ENCODE results near the gene MUL1. TPM values are rescaled to one million over a fixed set of nuclear protein-coding genes. Genes with fewer than 3 reads are reported as not detected.
A peak's percentile ranks its signal among the peaks of the same experiment; 100 is the strongest.

Gene MUL1
- total RNA-seq, 3 donors from 2014 or later (not counting 1 experiment from before 2014, with no cell fraction given) = 21.0 to 29.5 (median 28.8) TPM

DNA sequence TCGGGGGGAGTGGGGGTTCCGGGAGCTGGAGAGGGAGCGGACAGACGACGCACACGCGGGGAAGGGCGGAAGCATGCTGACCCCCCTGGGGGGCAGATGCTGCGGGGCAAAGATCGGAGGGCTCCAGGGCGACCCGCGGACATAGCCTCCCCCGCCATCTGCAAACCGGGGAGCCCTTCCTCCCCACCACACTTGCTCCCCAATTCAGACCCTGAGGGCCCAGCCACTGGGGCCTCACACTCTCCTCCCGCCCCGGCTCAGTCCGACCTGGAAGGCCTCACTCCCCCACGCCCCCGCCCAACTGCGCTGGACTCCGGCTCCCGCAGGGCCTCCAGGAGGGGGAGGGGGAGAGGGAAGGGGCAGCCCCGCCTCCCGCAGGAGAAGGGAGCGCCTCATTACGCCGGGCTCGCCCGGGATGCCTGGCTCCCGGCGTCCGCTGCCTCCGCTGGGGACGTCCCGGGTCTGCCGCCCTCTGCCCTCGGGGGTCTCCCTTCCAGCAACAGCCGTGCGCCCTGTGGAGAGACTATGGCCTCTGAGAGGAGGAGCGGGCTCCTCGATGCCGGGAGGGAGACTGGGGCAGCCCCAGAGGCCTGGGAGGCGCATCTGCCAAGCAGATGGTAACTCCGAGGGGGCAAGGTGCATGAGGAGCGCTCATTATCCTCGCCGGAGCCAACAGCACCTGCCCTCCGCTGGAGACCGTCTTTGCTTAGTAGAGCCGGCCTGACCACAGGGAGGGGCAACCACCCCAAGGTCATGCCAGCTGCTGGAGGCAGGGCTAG is 21.3 kb downstream of the MUL1 start:
- no peaks in the 10 kb centered on the region for H3K36me3 Mint-ChIP-seq
- 5% methylated on average over 48 of the region's 51 CpGs for WGBS (ENCODE audit: insufficient coverage)
- H3K9me3 ChIP-seq (ENCODE audit: control insufficient read depth, insufficient read depth, low read length) = no peaks in the 10 kb centered on the region
- H3K4me1 Mint-ChIP-seq = peaks cover 0 to 14% of the 10 kb centered on the region in 2 donors
- peaks cover 49 to 57% of the 10 kb centered on the region in 2 donors for H3K27me3 Mint-ChIP-seq (ENCODE audit: low read depth in 2 of 2)
- H3K4me1 ChIP-seq (ENCODE audit: control insufficient read depth, insufficient read depth, low read length) = peaks cover 27% of the 10 kb centered on the region
- H3K4me3 ChIP-seq (ENCODE audit: low read length) = peak overlapping the region; percentile 35
- no peak overlapping the region for H3K27ac Mint-ChIP-seq
- H3K27ac ChIP-seq (ENCODE audit: low read length) = no peak overlapping the region
- no peaks in the 10 kb centered on the region for H3K9me3 Mint-ChIP-seq
- DNase-seq (peak in 1 of 2 donors; percentile 34), ATAC-seq (peak in 1 of 3 donors; percentile 19)
- intact Hi-C loops (cut with micrococcal nuclease) = no loop called here
- no peaks in the 10 kb centered on the region for H3K36me3 ChIP-seq (ENCODE audit: control insufficient read depth, insufficient read depth, low read length)
- H3K27me3 ChIP-seq (ENCODE audit: control insufficient read depth, insufficient read depth, low read length) = peaks cover 28% of the 10 kb centered on the region
- TF ChIP-seq, protein P1, sequence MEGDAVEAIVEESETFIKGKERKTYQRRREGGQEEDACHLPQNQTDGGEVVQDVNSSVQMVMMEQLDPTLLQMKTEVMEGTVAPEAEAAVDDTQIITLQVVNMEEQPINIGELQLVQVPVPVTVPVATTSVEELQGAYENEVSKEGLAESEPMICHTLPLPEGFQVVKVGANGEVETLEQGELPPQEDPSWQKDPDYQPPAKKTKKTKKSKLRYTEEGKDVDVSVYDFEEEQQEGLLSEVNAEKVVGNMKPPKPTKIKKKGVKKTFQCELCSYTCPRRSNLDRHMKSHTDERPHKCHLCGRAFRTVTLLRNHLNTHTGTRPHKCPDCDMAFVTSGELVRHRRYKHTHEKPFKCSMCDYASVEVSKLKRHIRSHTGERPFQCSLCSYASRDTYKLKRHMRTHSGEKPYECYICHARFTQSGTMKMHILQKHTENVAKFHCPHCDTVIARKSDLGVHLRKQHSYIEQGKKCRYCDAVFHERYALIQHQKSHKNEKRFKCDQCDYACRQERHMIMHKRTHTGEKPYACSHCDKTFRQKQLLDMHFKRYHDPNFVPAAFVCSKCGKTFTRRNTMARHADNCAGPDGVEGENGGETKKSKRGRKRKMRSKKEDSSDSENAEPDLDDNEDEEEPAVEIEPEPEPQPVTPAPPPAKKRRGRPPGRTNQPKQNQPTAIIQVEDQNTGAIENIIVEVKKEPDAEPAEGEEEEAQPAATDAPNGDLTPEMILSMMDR (IDR thresholded peaks at IDR 0.05) = no peak
- peak overlapping the region; percentile 79 for H3K4me3 Mint-ChIP-seq

DNA sequence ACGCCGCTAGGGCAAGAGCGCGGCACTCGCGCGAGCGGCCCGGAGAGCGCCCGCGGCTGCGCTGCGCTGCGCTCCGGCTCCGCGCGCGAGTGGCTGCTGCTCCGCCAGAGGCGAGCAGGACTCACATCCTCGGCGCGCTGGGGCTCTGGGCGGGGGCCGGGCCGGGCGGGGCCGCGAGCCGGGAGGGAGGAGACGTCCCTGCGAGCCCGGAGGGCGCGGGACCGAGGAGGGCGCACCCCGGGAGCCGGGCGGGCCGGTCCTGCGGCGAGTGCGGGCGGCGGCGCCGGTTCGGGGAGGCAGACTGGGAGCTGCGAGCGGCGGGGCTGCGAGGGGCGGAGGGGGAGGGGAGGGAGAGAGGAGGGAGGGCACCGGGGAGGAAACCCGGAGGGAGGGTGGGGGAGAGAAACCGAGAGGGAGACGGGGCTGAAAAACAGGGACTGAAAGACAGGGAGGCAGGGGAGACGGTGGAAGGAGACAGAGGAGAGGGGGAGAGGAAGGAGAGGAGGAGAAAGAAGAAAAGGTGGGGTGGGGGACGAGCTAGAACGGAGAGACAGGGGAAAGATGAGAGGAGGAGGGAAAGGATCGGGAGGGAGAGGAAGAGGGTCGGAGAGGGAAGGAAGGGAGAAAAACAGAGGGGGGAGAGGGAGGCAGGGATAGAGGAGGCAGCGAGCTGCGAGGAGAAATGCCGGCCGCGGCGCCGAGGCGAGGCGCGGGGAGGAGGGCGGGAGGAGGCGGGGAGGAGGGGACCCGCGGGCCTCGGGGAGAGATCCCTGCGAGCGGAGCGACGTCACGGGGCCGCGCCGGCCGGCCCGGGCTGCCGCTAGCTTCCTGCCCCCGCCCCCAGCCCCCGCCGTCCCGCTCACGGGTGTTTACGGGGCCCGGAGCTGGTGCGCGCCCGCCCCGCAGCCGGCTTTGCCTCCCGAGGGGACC is 22.2 kb downstream of the MUL1 start, which contains the start of gene CAMK2N1:
Gene CAMK2N1 (minus strand): TSS at position 684 of the 930 bp plus-strand sequence. CDS start 831 bp downstream, outside the sequence.
- peaks cover 27% of the 10 kb centered on the region for H3K4me1 ChIP-seq (ENCODE audit: control insufficient read depth, insufficient read depth, low read length)
- H3K27me3 Mint-ChIP-seq (ENCODE audit: low read depth in 2 of 2) = peaks cover 51 to 65% of the 10 kb centered on the region in 2 donors
- H3K27ac Mint-ChIP-seq = peak within 1 kb of the TSS in 1 of 2 donors; percentile 69
- peak within 1 kb of the TSS; percentile 49 for H3K4me3 ChIP-seq (ENCODE audit: low read length)
- no peaks in the 10 kb centered on the region for H3K36me3 ChIP-seq (ENCODE audit: control insufficient read depth, insufficient read depth, low read length)
- peak; percentile 35 to 78 for DNase-seq
- TF ChIP-seq, protein P1 (IDR thresholded peaks at IDR 0.05) = no peak
- no peaks in the 10 kb centered on the region for H3K36me3 Mint-ChIP-seq
- peaks cover 28% of the 10 kb centered on the region for H3K27me3 ChIP-seq (ENCODE audit: control insufficient read depth, insufficient read depth, low read length)
- H3K4me3 Mint-ChIP-seq = peak within 1 kb of the TSS; percentile 95
- intact Hi-C loops (cut with micrococcal nuclease) = no loop called here
- under 1% methylated on average over 104 of the region's 104 CpGs for WGBS (ENCODE audit: insufficient coverage)
- no peak within 1 kb of the TSS for H3K27ac ChIP-seq (ENCODE audit: low read length)
- peak; percentile 53 to 82 (median 79) for ATAC-seq
- peaks cover 0 to 14% of the 10 kb centered on the region in 2 donors for H3K4me1 Mint-ChIP-seq
- H3K9me3 Mint-ChIP-seq = no peaks in the 10 kb centered on the region
- no peaks in the 10 kb centered on the region for H3K9me3 ChIP-seq (ENCODE audit: control insufficient read depth, insufficient read depth, low read length)

DNA sequence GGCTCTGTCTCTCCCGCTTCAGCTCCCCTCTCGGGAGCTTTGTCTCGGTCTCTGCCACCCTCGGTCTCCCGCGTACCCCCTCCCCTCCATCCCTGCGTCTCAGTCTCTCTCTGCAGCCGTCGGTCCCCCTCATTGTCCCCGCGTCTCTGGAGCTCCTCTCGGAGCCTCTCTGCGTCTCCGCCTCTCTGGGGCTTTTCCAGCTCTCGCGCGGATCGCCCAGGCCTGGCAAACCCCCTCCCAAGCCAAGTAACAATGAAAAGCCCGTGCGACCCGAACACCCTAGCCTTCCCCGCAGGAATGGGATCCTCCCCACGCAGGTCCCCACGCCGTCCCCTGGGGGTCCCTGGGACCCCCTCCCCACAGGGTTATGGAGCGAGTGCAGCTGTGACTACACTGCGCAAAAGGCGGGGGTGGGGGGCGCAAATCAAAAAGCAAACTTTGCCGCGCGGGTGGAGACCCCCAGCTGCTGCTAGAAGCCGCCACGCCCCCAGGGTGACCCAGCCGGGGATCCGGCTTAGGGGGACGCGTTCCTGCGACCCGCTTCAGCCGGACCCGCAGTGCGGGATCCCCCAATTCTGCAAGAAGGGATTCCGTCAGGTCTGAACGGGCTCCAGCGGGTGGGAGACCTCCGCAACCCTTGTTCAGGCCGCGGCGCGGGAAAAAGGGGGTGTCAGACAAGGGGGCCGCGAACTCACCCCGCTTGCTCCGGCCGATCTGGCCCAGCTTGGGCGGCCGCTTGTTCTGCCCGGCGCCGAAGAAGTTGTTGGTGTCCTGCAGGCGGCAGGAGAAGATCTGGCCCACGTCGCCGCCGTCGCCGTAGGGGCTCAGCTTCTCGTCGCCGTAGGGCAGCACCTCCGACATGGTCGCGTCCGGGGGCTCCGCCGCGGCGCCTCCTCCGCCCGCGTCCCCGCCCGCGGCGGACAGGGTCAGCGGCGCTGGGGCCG is 23.2 kb downstream of the MUL1 start:
- no peaks in the 10 kb centered on the region for H3K9me3 Mint-ChIP-seq
- Histone ChIP-seq H3K9me3 (ENCODE audit: control insufficient read depth, insufficient read depth, low read length) (no peaks in the 10 kb centered on the region), H3K27ac (ENCODE audit: low read length) (no peak overlapping the region), H3K4me3 (ENCODE audit: low read length) (peak overlapping the region; percentile 25), H3K27me3 (ENCODE audit: control insufficient read depth, insufficient read depth, low read length) (peaks cover 28% of the 10 kb centered on the region), H3K36me3 (ENCODE audit: control insufficient read depth, insufficient read depth, low read length) (no peaks in the 10 kb centered on the region), H3K4me1 (ENCODE audit: control insufficient read depth, insufficient read depth, low read length) (peaks cover 27% of the 10 kb centered on the region)
- peaks cover 59 to 71% of the 10 kb centered on the region in 2 donors for H3K27me3 Mint-ChIP-seq (ENCODE audit: low read depth in 2 of 2)
- ATAC-seq = peak in 1 of 3 donors; percentile 15
- no peak overlapping the region for H3K27ac Mint-ChIP-seq
- no peaks in the 10 kb centered on the region for H3K36me3 Mint-ChIP-seq
- no peak for DNase-seq
- 4% methylated on average over 89 of the region's 89 CpGs for WGBS (ENCODE audit: insufficient coverage)
- intact Hi-C loops (cut with micrococcal nuclease) = no loop called here
- H3K4me3 Mint-ChIP-seq = peak overlapping the region; percentile 68
- TF ChIP-seq, protein P1 (IDR thresholded peaks at IDR 0.05) = no peak
- H3K4me1 Mint-ChIP-seq = peaks cover 0 to 14% of the 10 kb centered on the region in 2 donors

Data from natural killer cell (primary cell).